GM10248 (cell line): Measurements from ENCODE around the gene LAMC1.

Source experiments
- CTCF ChIA-PET: fragments of 300-600 bp; sonication (Branson Sonifier 250); formaldehyde crosslinking; extraction: SDS; loops from one replicate; lab custom pipeline; 2021; ENCODE audit warnings: antibody characterized with exemption; lab: Yijun Ruan, JAX
- POLR2A ChIA-PET: fragments of 350-650 bp; sonication (Branson Sonifier 250); formaldehyde crosslinking; extraction: SDS; loops from one replicate; lab custom pipeline; 2020; ENCODE audit warnings: antibody characterized with exemption; lab: Yijun Ruan, JAX
- DNase-seq: peaks from one replicate; pipeline ENCODE4 v3.0.0; 2012; ENCODE audit errors: extremely low spot score
- TF ChIP-seq, protein P1 (sequence below): IDR thresholded peaks from 2 replicates; pipeline ENCODE4 v1.5.1; 2012; ENCODE audit warnings: mild to moderate bottlenecking, low read depth; ENCODE audit errors: extremely low read depth, missing control alignments, control extremely low read depth

Gene LAMC1

DNA sequence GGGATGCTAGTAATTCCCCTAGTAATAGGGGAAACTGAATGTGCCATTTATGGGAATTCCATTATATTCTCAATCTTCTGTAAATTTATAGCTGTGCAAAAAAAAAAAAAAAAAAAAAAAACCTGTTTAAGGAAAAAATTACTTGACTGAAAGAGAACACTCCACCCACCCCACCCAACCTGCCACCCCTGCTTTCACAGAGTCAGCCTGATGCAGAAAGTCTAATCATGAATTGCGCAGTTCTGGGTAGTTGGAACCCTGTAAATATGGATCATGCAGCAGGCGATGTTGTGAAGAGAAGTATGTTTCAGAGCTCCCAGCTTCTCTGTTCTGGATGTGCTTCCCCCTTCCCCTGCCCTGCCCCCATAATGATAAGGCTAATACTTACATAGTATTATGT lies 143.2 kb downstream of the LAMC1 start:
- ChIA-PET CTCF (interaction anchor here (2.0 kb wide), 1 partner anchor 11 kb away, joined by 8 read pairs; no protein-coding TSS in a partner anchor), POLR2A (no interaction called here)
- TF ChIP-seq, protein P1, sequence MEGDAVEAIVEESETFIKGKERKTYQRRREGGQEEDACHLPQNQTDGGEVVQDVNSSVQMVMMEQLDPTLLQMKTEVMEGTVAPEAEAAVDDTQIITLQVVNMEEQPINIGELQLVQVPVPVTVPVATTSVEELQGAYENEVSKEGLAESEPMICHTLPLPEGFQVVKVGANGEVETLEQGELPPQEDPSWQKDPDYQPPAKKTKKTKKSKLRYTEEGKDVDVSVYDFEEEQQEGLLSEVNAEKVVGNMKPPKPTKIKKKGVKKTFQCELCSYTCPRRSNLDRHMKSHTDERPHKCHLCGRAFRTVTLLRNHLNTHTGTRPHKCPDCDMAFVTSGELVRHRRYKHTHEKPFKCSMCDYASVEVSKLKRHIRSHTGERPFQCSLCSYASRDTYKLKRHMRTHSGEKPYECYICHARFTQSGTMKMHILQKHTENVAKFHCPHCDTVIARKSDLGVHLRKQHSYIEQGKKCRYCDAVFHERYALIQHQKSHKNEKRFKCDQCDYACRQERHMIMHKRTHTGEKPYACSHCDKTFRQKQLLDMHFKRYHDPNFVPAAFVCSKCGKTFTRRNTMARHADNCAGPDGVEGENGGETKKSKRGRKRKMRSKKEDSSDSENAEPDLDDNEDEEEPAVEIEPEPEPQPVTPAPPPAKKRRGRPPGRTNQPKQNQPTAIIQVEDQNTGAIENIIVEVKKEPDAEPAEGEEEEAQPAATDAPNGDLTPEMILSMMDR: no peak
- no peak for DNase-seq

DNA sequence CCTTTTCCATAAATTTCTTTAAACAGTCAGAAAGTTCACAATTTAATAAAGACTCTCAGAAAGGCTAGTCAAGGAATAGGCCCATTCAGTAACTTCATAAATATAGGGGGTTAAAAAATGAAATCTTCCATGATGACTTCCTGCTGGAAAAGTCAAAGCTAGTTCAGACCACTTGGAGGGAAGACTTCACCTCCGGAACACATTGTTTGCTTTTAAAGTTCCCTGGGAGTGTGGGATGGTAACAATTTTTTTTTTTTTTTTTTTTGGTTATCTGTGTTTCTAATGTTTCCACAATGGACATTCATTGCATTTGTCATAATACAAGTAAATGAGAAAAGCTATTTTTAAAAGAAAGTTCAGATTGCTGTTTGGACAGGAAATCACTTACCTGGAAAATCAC lies 144.5 kb downstream of the LAMC1 start:
- CTCF ChIA-PET: interaction anchor here (2.0 kb wide), 1 partner anchor 10 kb away, joined by 8 read pairs; no protein-coding TSS in a partner anchor
- DNase-seq: no peak
- POLR2A ChIA-PET: no interaction called here
- TF ChIP-seq, protein P1: no peak

DNA sequence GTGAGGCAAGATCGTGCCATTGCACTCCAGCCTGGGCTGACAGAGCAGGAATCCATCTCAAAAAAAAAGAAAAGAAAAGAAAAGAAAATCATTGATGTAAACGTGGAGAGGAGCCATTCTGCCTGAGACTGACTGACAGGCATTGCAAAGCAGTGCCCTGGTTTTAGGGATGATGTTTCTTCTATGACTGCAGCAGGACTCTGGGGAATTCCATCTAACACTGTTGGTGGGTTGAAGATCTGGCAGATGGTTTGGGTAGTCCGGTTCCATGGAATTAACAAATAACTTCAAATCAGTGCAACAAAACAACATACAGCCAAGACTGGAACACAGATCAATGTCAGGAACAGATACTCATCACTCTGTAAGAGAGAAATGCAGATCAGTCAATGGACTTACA lies 145.1 kb downstream of the LAMC1 start:
- TF ChIP-seq, protein P1: no peak
- no peak for DNase-seq
- ChIA-PET CTCF (interaction anchor here (0.6 to 2.0 kb wide), 2 partner anchors 9 to 25 kb away, joined by 3 to 8 read pairs; no protein-coding TSS in a partner anchor), POLR2A (no interaction called here)

DNA sequence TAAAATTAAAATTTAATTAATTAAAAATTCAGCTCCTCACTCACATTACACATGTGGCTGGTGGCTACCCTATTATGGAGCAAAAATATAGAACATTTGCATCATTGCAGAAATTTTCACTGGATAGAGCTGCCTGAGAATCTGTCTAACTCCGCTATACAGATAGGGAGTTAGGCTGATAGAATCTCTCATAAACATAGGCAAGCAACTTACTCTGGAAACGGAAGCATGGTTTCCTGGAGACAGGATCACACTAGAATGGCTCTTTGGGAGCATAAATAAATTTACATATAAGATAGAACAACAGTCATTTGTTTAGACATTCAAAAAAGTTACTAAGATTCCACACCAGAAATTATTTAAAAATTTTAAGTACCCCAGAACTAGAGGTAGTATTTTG lies 150.6 kb downstream of the LAMC1 start:
- CTCF ChIA-PET: interaction anchor here (1.1 kb wide), 1 partner anchor 61 kb away, joined by 3 read pairs; no protein-coding TSS in a partner anchor
- TF ChIP-seq, protein P1: no peak
- DNase-seq: no peak
- POLR2A ChIA-PET: no interaction called here

DNA sequence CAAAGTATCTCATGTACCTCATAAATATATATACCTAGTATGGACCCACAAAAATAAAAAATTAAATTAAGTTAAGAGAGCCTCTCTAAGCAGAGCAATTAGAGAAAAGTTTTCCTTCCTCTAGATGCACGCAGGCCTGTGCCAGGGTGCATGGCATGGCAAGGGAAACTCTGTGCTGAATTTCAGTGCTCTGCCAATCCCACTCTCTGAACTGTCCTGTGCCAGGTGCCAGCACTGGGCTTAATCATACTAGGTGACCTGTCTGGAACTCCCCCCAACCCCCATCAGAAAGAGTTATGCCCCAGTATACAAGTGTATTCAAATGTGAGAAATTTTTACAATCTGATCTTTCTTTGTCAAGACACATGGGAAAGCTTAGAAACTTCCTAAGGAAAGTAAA lies 152.4 kb downstream of the LAMC1 start:
- TF ChIP-seq, protein P1: no peak
- ChIA-PET CTCF (interaction anchor here (1.0 to 1.1 kb wide), 2 partner anchors 17 to 30 kb away, joined by 3 read pairs; no protein-coding TSS in a partner anchor), POLR2A (no interaction called here)
- no peak for DNase-seq

DNA sequence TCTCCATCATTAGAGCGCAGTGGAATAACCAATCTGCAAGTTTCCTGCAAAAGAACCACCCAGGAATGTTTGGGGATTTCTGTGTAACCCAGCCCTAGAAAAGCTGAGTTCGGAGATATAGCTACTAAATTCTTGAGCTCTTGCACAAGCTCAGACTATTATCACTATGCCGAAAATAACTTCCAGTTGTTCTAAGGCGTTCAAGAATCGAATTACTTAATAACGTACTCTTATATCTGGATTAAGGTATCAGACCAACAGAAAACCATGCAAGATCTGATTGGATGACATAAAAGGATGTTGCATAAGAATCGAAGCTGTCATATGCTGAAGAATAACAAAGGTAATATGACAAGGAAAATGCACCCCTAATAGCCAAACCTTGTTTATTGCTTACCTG lies 155.3 kb downstream of the LAMC1 start:
- ChIA-PET CTCF (interaction anchor here (1.3 to 2.3 kb wide), 3 partner anchors 11 to 216 kb away, joined by 3 to 8 read pairs (median 5); no protein-coding TSS in a partner anchor), POLR2A (no interaction called here)
- TF ChIP-seq, protein P1: no peak

More for the DNA sequence above, 155.3 kb downstream of the LAMC1 start:
- no peak for DNase-seq
